H9 (cell line): ENCODE results near the gene TMPRSS12. TPM values are rescaled to one million over a fixed set of nuclear protein-coding genes. Genes with fewer than 3 reads are reported as not detected.

Experiments
- DNase-seq: peaks from one replicate; pipeline ENCODE4 v3.0.0-alpha.2; 2017
- H2AFZ ChIP-seq: one replicate; pipeline ENCODE4 v1.6.1; 2013; ENCODE audit warnings: mild to moderate bottlenecking, low read length, control low read depth, moderate library complexity
- H2AK5ac ChIP-seq: 2 replicates; pipeline ENCODE4 v1.6.1; 2013; ENCODE audit warnings: low read length, control low read depth, mixed read lengths; ENCODE audit not compliant: insufficient read length
- H2BK120ac ChIP-seq: one replicate; pipeline ENCODE4 v1.6.1; 2013; ENCODE audit warnings: low read depth, mild to moderate bottlenecking, low read length, control low read depth, inconsistent platforms; ENCODE audit not compliant: poor library complexity, severe bottlenecking
- H2BK12ac ChIP-seq: 2 replicates; pipeline ENCODE4 v1.6.1; 2013; ENCODE audit warnings: low read length, control low read depth, mixed read lengths, low read depth; ENCODE audit not compliant: insufficient read length
- H2BK15ac ChIP-seq: 2 replicates; pipeline ENCODE4 v1.6.1; 2013; ENCODE audit warnings: low read depth, low read length, control low read depth
- H2BK20ac ChIP-seq: one replicate; pipeline ENCODE4 v1.6.1; 2013; ENCODE audit warnings: low read depth, mild to moderate bottlenecking, low read length, control low read depth, inconsistent platforms; ENCODE audit not compliant: poor library complexity, severe bottlenecking
- H2BK5ac ChIP-seq: 2 replicates; pipeline ENCODE4 v1.6.1; 2013; ENCODE audit warnings: low read length, control low read depth, mixed read lengths; ENCODE audit not compliant: insufficient read length
- H3K14ac ChIP-seq: 2 replicates; pipeline ENCODE4 v1.6.1; 2013; ENCODE audit warnings: low read length, control low read depth; ENCODE audit not compliant: insufficient read depth
- H3K18ac ChIP-seq: 2 replicates; pipeline ENCODE4 v1.6.1; 2013; ENCODE audit warnings: low read depth, mild to moderate bottlenecking, mixed read lengths, low read length, control low read depth; ENCODE audit not compliant: insufficient read length
- H3K23ac ChIP-seq: 2 replicates; pipeline ENCODE4 v1.6.1; 2013; ENCODE audit warnings: low read length, control low read depth, mixed read lengths, low read depth; ENCODE audit not compliant: insufficient read length
- H3K23me2 ChIP-seq: 2 replicates; pipeline ENCODE4 v1.6.1; 2013; ENCODE audit warnings: low read depth, mild to moderate bottlenecking, mixed read lengths, low read length, control low read depth; ENCODE audit not compliant: insufficient read length, poor library complexity, severe bottlenecking
- H3K27ac ChIP-seq: 2 replicates; pipeline ENCODE4 v1.5.1; 2013; ENCODE audit warnings: low read length, control low read depth, mixed read lengths, low read depth; ENCODE audit not compliant: insufficient read length
- H3K27me3 ChIP-seq: 2 replicates; pipeline ENCODE4 v1.6.1; 2013; ENCODE audit warnings: low read length, control low read depth, inconsistent platforms; ENCODE audit not compliant: insufficient read depth
- H3K4ac ChIP-seq: 2 replicates; pipeline ENCODE4 v1.6.1; 2013; ENCODE audit warnings: low read depth, mild to moderate bottlenecking, control low read depth, inconsistent platforms, low read length, moderate library complexity
- H3K4me1 ChIP-seq: 2 replicates; pipeline ENCODE4 v1.6.1; 2013; ENCODE audit warnings: low read length, control low read depth, inconsistent platforms; ENCODE audit not compliant: insufficient read depth
- H3K4me2 ChIP-seq: 2 replicates; pipeline ENCODE4 v1.6.1; 2013; ENCODE audit warnings: low read length, control low read depth, mixed read lengths; ENCODE audit not compliant: insufficient read length, insufficient read depth
- H3K56ac ChIP-seq: 2 replicates; pipeline ENCODE4 v1.6.1; 2013; ENCODE audit warnings: low read depth, mild to moderate bottlenecking, mixed read lengths, low read length, control low read depth; ENCODE audit not compliant: insufficient read length
- H3K79me1 ChIP-seq: 2 replicates; pipeline ENCODE4 v1.6.1; 2013; ENCODE audit warnings: low read depth, mild to moderate bottlenecking, moderate library complexity, low read length, control low read depth, inconsistent platforms; ENCODE audit not compliant: insufficient read depth, poor library complexity, severe bottlenecking
- H3K79me2 ChIP-seq: 2 replicates; pipeline ENCODE4 v1.6.1; 2013; ENCODE audit warnings: low read length, control low read depth, inconsistent platforms; ENCODE audit not compliant: insufficient read depth
- H3K9ac ChIP-seq: 2 replicates; pipeline ENCODE4 v1.6.1; 2013; ENCODE audit warnings: low read length, control low read depth, mixed read lengths; ENCODE audit not compliant: insufficient read length; ENCODE audit errors: extremely low read depth
- H3K9me3 ChIP-seq: one replicate; pipeline ENCODE4 v1.6.1; 2013; ENCODE audit warnings: low read depth, low read length, inconsistent platforms; ENCODE audit not compliant: control insufficient read depth
- H3T11ph ChIP-seq: one replicate; pipeline ENCODE4 v1.6.1; 2013; ENCODE audit warnings: mild to moderate bottlenecking, low read length, control low read depth, inconsistent platforms
- H4K20me1 ChIP-seq: one replicate; pipeline ENCODE4 v1.6.1; 2013; ENCODE audit not compliant: control insufficient read depth, insufficient read length, insufficient read depth
- H4K5ac ChIP-seq: 2 replicates; pipeline ENCODE4 v1.6.1; 2013; ENCODE audit warnings: low read depth, mild to moderate bottlenecking, mixed read lengths, low read length, control low read depth; ENCODE audit not compliant: insufficient read length
- H4K8ac ChIP-seq: replicated peaks from 2 replicates; pipeline ENCODE4 v1.6.1; 2013; ENCODE audit warnings: low read length, control low read depth, mixed read lengths, low read depth; ENCODE audit not compliant: insufficient read length
- H4K91ac ChIP-seq: 2 replicates; pipeline ENCODE4 v1.6.1; 2013; ENCODE audit warnings: low read depth, mild to moderate bottlenecking, moderate library complexity, mixed read lengths, low read length, control low read depth; ENCODE audit not compliant: insufficient read length
- H3K27ac Mint-ChIP-seq, 3 experiments: 2 replicates in 2 of 3; 3 replicates in 1 of 3; pipeline ENCODE4 v1.8.0; 2020 to 2021; ENCODE audit warnings: mixed read lengths in 3 of 3, mild to moderate bottlenecking in 1 of 3, moderate library complexity in 1 of 3
- H3K27me3 Mint-ChIP-seq: 2 replicates; pipeline ENCODE4 v1.8.0; 2021; ENCODE audit warnings: low read depth, mild to moderate bottlenecking, moderate library complexity, mixed read lengths
- H3K36me3 Mint-ChIP-seq, 3 experiments: 2 replicates in 2 of 3; 3 replicates in 1 of 3; pipeline ENCODE4 v1.8.0; 2020 to 2021; ENCODE audit warnings: low read depth in 3 of 3, mixed read lengths in 3 of 3; ENCODE audit not compliant: insufficient read depth in 1 of 3
- H3K4me1 Mint-ChIP-seq, 2 experiments: 2 replicates each; pipeline ENCODE4 v1.8.0; 2020; ENCODE audit warnings: mixed read lengths in 2 of 2
- H3K4me3 Mint-ChIP-seq, 2 experiments: 2 replicates in 1 of 2; 3 replicates in 1 of 2; pipeline ENCODE4 v1.8.0; 2020 to 2021; ENCODE audit warnings: mild to moderate bottlenecking in 2 of 2, mixed read lengths in 2 of 2, moderate library complexity in 1 of 2
- H3K9me3 Mint-ChIP-seq, 2 experiments: 2 replicates in 1 of 2; 3 replicates in 1 of 2; pipeline ENCODE4 v1.8.0; 2020; ENCODE audit warnings: mild to moderate bottlenecking in 2 of 2, mixed read lengths in 2 of 2, moderate library complexity in 1 of 2
- WGBS: extraction: QIAGEN DNeasy Blood & Tissue Kit; methylation state at CpG from one replicate; pipeline ENCODE4 v1.1.7; 2013; ENCODE audit warnings: missing lambda C conversion rate, low lambda C conversion rate, mixed read lengths; ENCODE audit not compliant: insufficient read length; ENCODE audit errors: extremely low coverage; 5-methylcytosine and 5-hydroxymethylcytosine counted together
- total RNA-seq: library from RNA; stranded (reverse); gene quantifications from 2 replicates; pipeline ENCODE4 v1.2.1, GENCODE V29; 2021
- TF ChIP-seq, protein P1 (sequence below): fragments of 200-600 bp; sonication (generic); conservative IDR thresholded peaks from 3 replicates; pipeline ENCODE4 v1.8.0; 2021; ENCODE audit warnings: antibody characterized with exemption, mild to moderate bottlenecking

TMPRSS12 gene
- total RNA-seq, 1 experiment from 2014 or later: not detected

DNA sequence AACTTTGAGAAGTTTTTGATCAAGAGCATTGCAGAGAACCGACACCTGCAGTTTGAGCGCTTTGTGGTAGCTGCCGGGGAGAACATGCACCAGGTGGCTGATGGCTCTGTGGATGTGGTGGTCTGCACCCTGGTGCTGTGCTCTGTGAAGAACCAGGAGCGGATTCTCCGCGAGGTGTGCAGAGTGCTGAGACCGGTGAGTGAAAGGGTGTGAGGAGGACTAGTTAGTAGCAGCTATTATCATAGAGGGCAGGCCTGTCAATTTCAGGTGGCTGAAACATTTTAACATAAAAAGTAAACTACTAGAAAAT, 82.6 kb downstream of the TMPRSS12 start:
- H4K20me1 ChIP-seq: no peaks in the 10 kb centered on the region
- no peak overlapping the region for H2AFZ ChIP-seq
- no peak overlapping the region for H3K23ac ChIP-seq
- H2BK120ac ChIP-seq: no peak overlapping the region
- H3K9me3 Mint-ChIP-seq: no peaks in the 10 kb centered on the region
- H3T11ph ChIP-seq: no peak overlapping the region
- no peaks in the 10 kb centered on the region for H3K79me1 ChIP-seq
- H3K4ac ChIP-seq: no peak overlapping the region
- peaks cover 6% of the 10 kb centered on the region for H3K23me2 ChIP-seq
- H3K4me2 ChIP-seq: peak overlapping the region; percentile 85
- no peaks in the 10 kb centered on the region for H3K27me3 Mint-ChIP-seq
- no peak overlapping the region for H2AK5ac ChIP-seq
- H3K18ac ChIP-seq: no peak overlapping the region
- H3K56ac ChIP-seq: no peak overlapping the region
- H4K91ac ChIP-seq: no peak overlapping the region
- no peak overlapping the region for H2BK5ac ChIP-seq
- H3K4me3 Mint-ChIP-seq: peak overlapping the region; percentile 71 to 93
- peak overlapping the region; percentile 1 to 77 (median 30); a peak in 4 of 7 replicates for H3K27ac Mint-ChIP-seq
- H3K36me3 Mint-ChIP-seq: peaks cover 0 to 6% (median 3%) of the 10 kb centered on the region in 3 experiments; a peak in 3 of 7 replicates
- TF ChIP-seq, protein P1, sequence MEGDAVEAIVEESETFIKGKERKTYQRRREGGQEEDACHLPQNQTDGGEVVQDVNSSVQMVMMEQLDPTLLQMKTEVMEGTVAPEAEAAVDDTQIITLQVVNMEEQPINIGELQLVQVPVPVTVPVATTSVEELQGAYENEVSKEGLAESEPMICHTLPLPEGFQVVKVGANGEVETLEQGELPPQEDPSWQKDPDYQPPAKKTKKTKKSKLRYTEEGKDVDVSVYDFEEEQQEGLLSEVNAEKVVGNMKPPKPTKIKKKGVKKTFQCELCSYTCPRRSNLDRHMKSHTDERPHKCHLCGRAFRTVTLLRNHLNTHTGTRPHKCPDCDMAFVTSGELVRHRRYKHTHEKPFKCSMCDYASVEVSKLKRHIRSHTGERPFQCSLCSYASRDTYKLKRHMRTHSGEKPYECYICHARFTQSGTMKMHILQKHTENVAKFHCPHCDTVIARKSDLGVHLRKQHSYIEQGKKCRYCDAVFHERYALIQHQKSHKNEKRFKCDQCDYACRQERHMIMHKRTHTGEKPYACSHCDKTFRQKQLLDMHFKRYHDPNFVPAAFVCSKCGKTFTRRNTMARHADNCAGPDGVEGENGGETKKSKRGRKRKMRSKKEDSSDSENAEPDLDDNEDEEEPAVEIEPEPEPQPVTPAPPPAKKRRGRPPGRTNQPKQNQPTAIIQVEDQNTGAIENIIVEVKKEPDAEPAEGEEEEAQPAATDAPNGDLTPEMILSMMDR: no peak
- no peak overlapping the region for H2BK15ac ChIP-seq
- no CpG with 5 or more reads among the region's 7 CpGs for whole genome bisulfite sequencing
- peak overlapping the region; percentile 44 for H3K27ac ChIP-seq
- DNase-seq: peak; percentile 59
- H2BK20ac ChIP-seq: no peak overlapping the region
- H3K4me1 Mint-ChIP-seq: peaks cover 44 to 68% of the 10 kb centered on the region in 2 experiments
- H3K14ac ChIP-seq: no peak overlapping the region
- H2BK12ac ChIP-seq: no peak overlapping the region
- no peaks in the 10 kb centered on the region; the same call in 1 of the 2 replicates for H3K79me2 ChIP-seq
- H3K9ac ChIP-seq: no peak overlapping the region
- H3K27me3 ChIP-seq: no peaks in the 10 kb centered on the region
- H4K5ac ChIP-seq: no peak overlapping the region
- no peaks in the 10 kb centered on the region for H3K9me3 ChIP-seq
- H4K8ac ChIP-seq: no peak overlapping the region
- H3K4me1 ChIP-seq: no peaks in the 10 kb centered on the region; the same call in 1 of the 2 replicates
